GM12878 (cell line): ENCODE results near the gene RNF150.

Source experiments
- CTCF ChIP-seq, 3 experiments: IDR thresholded peaks in 2 of 3; conservative IDR thresholded peaks in 1 of 3; 2 replicates each; pipeline ENCODE4 v1.5.1; 2011; ENCODE audit warnings: low read depth in 3 of 3, low read length in 3 of 3, mild to moderate bottlenecking in 3 of 3, control low read depth in 2 of 3, moderate library complexity in 2 of 3, inconsistent platforms in 1 of 3, mixed read lengths in 1 of 3; ENCODE audit not compliant: control insufficient read depth in 2 of 3, insufficient read depth in 1 of 3; ENCODE audit errors: extremely low read depth in 1 of 3
- MAX ChIP-seq: IDR thresholded peaks from 2 replicates; pipeline ENCODE4 v1.6.1; 2012; ENCODE audit warnings: low read depth, low read length, improper control_type of control experiment
- POLR2A ChIP-seq: IDR thresholded peaks from 2 replicates; pipeline ENCODE4 v1.6.1; 2011; ENCODE audit warnings: low read depth, mild to moderate bottlenecking, low read length
- RAD51 ChIP-seq: fragments of 450-650 bp; IDR thresholded peaks from 2 replicates; pipeline ENCODE4 v1.6.1; 2016; ENCODE audit warnings: moderate library complexity, mild to moderate bottlenecking, inconsistent platforms
- SMC3 ChIP-seq: IDR thresholded peaks from 2 replicates; pipeline ENCODE4 v1.6.1; 2011; ENCODE audit warnings: low read length, improper control_type of control experiment, borderline replicate concordance
- SRF ChIP-seq, 2 experiments: IDR thresholded peaks; 2 replicates each; pipeline ENCODE4 v1.6.1; 2011; ENCODE audit warnings: low read depth in 2 of 2, low read length in 2 of 2, mild to moderate bottlenecking in 1 of 2, moderate library complexity in 1 of 2
- STAT3 ChIP-seq: IDR thresholded peaks from 2 replicates; pipeline ENCODE4 v1.6.1; 2011; ENCODE audit warnings: low read depth, low read length, improper control_type of control experiment
- TAF1 ChIP-seq: IDR thresholded peaks from 2 replicates; pipeline ENCODE4 v1.6.1; 2011; ENCODE audit warnings: mild to moderate bottlenecking, low read depth, low read length, borderline replicate concordance
- YY1 ChIP-seq: IDR thresholded peaks from 2 replicates; pipeline ENCODE4 v1.6.1; 2011; ENCODE audit warnings: low read depth, mild to moderate bottlenecking, low read length
- ZNF274 ChIP-seq: IDR thresholded peaks from one replicate; pipeline ENCODE4 v1.8.0; 2011; ENCODE audit not compliant: insufficient read length, insufficient read depth

- TF ChIP-seq TAF1: no peak
- no peak for TF ChIP-seq CTCF (IDR thresholded peaks at IDR 0.05 in 2 of 3, conservative IDR thresholded peaks at IDR 0.05 in 1 of 3; ENCODE audit: control insufficient read depth in 2 of 3, extremely low read depth in 1 of 3, insufficient read depth in 1 of 3, low read depth in 3 of 3, low read length in 3 of 3)
- TF ChIP-seq SMC3: no peak
- TF ChIP-seq MAX: no peak
- no peak for TF ChIP-seq POLR2A
- TF ChIP-seq SRF (IDR thresholded peaks at IDR 0.05; ENCODE audit: low read depth in 2 of 2, low read length in 2 of 2): no peak
- TF ChIP-seq RAD51: no peak
- TF ChIP-seq STAT3: no peak
- no peak for TF ChIP-seq ZNF274
- no peak for TF ChIP-seq YY1
Observed at GRCh38 chr4:140875746-140876452, 257.4 kb downstream of the RNF150 start.
